HEK293T (cell line): Measurements from ENCODE around the gene ISCU.

Experiments
- BHLHE40 ChIP-seq: fragments of 450-650 bp; IDR thresholded peaks from 2 replicates; pipeline ENCODE4 v1.6.1; 2016; ENCODE audit warnings: mild to moderate bottlenecking, moderate library complexity, borderline replicate concordance
- ELF4 ChIP-seq: fragments of 450-650 bp; IDR thresholded peaks from 2 replicates; pipeline ENCODE4 v1.6.1; 2017; ENCODE audit warnings: antibody characterized with exemption
- FOXK2 ChIP-seq: fragments of 450-650 bp; IDR thresholded peaks from 2 replicates; pipeline ENCODE4 v1.6.1; 2016; ENCODE audit warnings: mild to moderate bottlenecking
- FOXM1 ChIP-seq: fragments of 450-650 bp; IDR thresholded peaks from 2 replicates; pipeline ENCODE4 v1.6.1; 2017; ENCODE audit warnings: mild to moderate bottlenecking, borderline replicate concordance
- L3MBTL2 ChIP-seq: fragments of 450-650 bp; conservative IDR thresholded peaks from 2 replicates; pipeline ENCODE4 v1.6.1; 2016; ENCODE audit warnings: mild to moderate bottlenecking
- LEF1 ChIP-seq: fragments of 450-650 bp; IDR thresholded peaks from 2 replicates; pipeline ENCODE4 v1.6.1; 2017; ENCODE audit warnings: mild to moderate bottlenecking, borderline replicate concordance
- NFRKB ChIP-seq: fragments of 450-650 bp; IDR thresholded peaks from 2 replicates; pipeline ENCODE4 v1.6.1; 2016; ENCODE audit warnings: mild to moderate bottlenecking, moderate library complexity
- SP1 ChIP-seq: fragments of 450-650 bp; IDR thresholded peaks from 2 replicates; pipeline ENCODE4 v1.6.1; 2017
- SUZ12 ChIP-seq: fragments of 450-650 bp; IDR thresholded peaks from 2 replicates; pipeline ENCODE4 v1.6.1; 2016; ENCODE audit warnings: mild to moderate bottlenecking
- TARDBP ChIP-seq: fragments of 450-650 bp; IDR thresholded peaks from 2 replicates; pipeline ENCODE4 v1.6.1; 2016
- ZNF384 ChIP-seq: fragments of 450-650 bp; IDR thresholded peaks from 2 replicates; pipeline ENCODE4 v1.6.1; 2016
- TF ChIP-seq, protein P1 (sequence below): fragments of 450-650 bp; IDR thresholded peaks from 2 replicates; pipeline ENCODE4 v1.6.1; 2016

DNA sequence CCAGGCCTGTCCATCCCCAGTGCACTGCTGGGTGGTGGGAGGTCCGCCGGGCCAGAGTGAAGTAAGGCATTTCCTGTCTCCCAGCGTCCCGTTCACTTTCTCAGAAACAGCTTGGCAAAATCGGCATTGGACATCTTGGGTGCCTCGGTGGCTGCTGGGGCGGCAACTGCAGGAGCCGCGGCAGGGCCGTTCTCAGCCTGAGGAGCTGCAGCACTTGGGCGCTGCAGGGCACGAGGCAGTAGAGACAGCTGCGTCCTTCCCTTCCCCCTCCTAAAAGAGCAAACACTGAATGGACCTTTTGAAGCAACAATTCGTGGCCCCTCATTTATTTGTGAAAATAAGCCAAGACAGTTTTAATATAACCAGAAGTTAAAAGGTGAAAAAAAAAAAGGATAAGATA lies 39.0 kb upstream of the ISCU start:
- TF ChIP-seq FOXK2 (no peak), BHLHE40 (no peak), ELF4 (no peak), TARDBP (no peak), ZNF384 (no peak), SUZ12 (no peak), L3MBTL2 (no peak), LEF1 (no peak), SP1 (no peak), FOXM1 (no peak), NFRKB (no peak)
- TF ChIP-seq, protein P1, sequence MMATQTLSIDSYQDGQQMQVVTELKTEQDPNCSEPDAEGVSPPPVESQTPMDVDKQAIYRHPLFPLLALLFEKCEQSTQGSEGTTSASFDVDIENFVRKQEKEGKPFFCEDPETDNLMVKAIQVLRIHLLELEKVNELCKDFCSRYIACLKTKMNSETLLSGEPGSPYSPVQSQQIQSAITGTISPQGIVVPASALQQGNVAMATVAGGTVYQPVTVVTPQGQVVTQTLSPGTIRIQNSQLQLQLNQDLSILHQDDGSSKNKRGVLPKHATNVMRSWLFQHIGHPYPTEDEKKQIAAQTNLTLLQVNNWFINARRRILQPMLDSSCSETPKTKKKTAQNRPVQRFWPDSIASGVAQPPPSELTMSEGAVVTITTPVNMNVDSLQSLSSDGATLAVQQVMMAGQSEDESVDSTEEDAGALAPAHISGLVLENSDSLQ = no peak
